ENCODE results near the gene TAL2. TPM values are rescaled to one million over a fixed set of nuclear protein-coding genes. Genes with fewer than 3 reads are reported as not detected.
A peak's percentile ranks its signal among the peaks of the same experiment; 100 is the strongest.

Gene TAL2
- total RNA-seq, 1 donor from 2014 or later = not detected

DNA sequence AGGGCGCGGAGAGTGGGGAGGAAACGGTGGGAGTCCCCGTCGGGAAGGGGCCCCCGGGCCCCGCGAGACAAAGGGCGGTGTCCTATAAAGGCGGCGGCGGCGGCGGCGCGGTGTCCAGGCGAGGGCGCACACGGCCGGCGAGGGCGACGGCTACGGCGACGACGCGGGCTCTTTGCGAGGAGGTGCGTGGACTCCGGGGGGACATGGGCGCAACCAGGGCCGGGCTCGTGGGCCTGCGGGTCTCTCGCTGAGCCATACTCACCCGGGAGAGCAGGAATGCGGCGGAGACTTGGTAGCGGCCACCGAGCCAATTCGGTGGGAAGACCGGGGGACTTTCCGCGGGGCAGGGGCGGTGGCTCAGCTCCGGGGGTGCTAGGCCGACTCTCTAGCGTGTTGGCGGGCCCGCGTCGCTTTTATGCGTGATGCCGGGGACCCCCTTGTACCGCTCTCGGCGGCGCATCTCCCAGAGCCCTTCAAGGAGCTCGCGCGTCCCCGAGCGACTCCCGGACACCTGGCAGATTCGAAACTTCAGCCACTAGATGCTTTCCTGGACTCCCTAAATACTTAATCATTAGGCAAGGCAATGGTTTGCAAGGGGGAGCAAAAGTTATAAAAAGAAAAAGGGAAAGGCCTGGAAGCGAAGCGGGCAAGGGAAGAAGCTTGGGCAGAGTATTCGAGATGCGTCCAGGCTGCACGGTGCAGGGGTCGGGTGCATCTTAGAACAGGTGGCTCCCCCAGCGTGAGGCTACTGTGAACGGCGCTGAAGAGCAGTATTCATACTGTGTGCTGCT lies 5.9 kb upstream of the TAL2 start:
- peak overlapping the region; percentile 60 for H3K4me3 ChIP-seq (ENCODE audit: low read depth, low read length)
- no peak for DNase-seq (ENCODE audit: low read depth)
- TF ChIP-seq, protein P1, sequence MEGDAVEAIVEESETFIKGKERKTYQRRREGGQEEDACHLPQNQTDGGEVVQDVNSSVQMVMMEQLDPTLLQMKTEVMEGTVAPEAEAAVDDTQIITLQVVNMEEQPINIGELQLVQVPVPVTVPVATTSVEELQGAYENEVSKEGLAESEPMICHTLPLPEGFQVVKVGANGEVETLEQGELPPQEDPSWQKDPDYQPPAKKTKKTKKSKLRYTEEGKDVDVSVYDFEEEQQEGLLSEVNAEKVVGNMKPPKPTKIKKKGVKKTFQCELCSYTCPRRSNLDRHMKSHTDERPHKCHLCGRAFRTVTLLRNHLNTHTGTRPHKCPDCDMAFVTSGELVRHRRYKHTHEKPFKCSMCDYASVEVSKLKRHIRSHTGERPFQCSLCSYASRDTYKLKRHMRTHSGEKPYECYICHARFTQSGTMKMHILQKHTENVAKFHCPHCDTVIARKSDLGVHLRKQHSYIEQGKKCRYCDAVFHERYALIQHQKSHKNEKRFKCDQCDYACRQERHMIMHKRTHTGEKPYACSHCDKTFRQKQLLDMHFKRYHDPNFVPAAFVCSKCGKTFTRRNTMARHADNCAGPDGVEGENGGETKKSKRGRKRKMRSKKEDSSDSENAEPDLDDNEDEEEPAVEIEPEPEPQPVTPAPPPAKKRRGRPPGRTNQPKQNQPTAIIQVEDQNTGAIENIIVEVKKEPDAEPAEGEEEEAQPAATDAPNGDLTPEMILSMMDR (conservative IDR thresholded peaks at IDR 0.05; ENCODE audit: low read depth, low read length) = no peak

- H3K4me3 ChIP-seq (ENCODE audit: low read depth, low read length) = no peak overlapping the region
- TF ChIP-seq, protein P1 (conservative IDR thresholded peaks at IDR 0.05; ENCODE audit: low read depth, low read length) = no peak
- no peak for DNase-seq (ENCODE audit: low read depth)
Observed at GRCh38 chr9:105658351-105658750, 3.9 kb upstream of the TAL2 start.

DNA sequence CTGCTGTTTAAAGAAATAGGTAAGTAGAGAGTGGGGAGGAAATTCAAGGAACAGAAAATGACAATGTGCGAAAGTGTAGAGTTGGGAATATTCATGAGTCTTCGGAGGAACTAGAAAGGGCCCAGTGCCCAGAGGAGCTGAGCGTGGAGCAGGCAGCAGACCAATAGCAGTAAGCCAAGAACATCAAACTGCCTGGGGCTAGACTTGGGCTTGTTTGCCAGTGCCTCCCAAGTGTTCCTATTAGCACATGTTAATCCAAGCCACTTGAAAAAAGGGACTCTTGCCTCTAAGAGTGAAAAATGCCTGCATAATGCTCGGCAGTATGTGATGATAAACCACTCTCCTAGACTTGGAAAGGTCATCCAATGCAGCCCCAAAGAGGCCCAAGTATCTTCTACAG lies 1.2 kb upstream of the TAL2 start:
- TF ChIP-seq, protein P1 (conservative IDR thresholded peaks at IDR 0.05; ENCODE audit: low read depth, low read length) = no peak
- no peak for DNase-seq (ENCODE audit: low read depth)
- H3K4me3 ChIP-seq (ENCODE audit: low read depth, low read length) = no peak overlapping the region

- no peak for DNase-seq (ENCODE audit: low read depth)
- H3K4me3 ChIP-seq (ENCODE audit: low read depth, low read length) = no peak overlapping the region
- TF ChIP-seq, protein P1 (conservative IDR thresholded peaks at IDR 0.05; ENCODE audit: low read depth, low read length) = no peak
Observed at GRCh38 chr9:105663914-105664313, 1.7 kb downstream of the TAL2 start.

- no peak for DNase-seq (ENCODE audit: low read depth)
- TF ChIP-seq, protein P1 (conservative IDR thresholded peaks at IDR 0.05; ENCODE audit: low read depth, low read length) = no peak
- H3K4me3 ChIP-seq (ENCODE audit: low read depth, low read length) = no peak overlapping the region
Observed at GRCh38 chr9:105667867-105668266, 5.6 kb downstream of the TAL2 start.

- no peak overlapping the region for H3K4me3 ChIP-seq (ENCODE audit: low read depth, low read length)
- DNase-seq (ENCODE audit: low read depth) = no peak
- TF ChIP-seq, protein P1 (conservative IDR thresholded peaks at IDR 0.05; ENCODE audit: low read depth, low read length) = no peak
Observed at GRCh38 chr9:105670315-105670714, 8.1 kb downstream of the TAL2 start.

GRCh38 chr9:105670775-105671174 lies 8.5 kb downstream of the TAL2 start:
- no peak overlapping the region for H3K4me3 ChIP-seq (ENCODE audit: low read depth, low read length)
- no peak for DNase-seq (ENCODE audit: low read depth)
- TF ChIP-seq, protein P1 (conservative IDR thresholded peaks at IDR 0.05; ENCODE audit: low read depth, low read length) = no peak

Data from epithelial cell of proximal tubule (primary cell).